Measurements from ENCODE around the gene VSTM2L. TPM values are rescaled to one million over a fixed set of nuclear protein-coding genes. Genes with fewer than 3 reads are reported as not detected.
A peak's percentile ranks its signal among the peaks of the same experiment; 100 is the strongest.

Gene VSTM2L
- polyA plus RNA-seq, 4 donors = 1.6 to 23.0 (median 2.2) TPM

GRCh38 chr20:37877832-37878772 lies 24.8 kb upstream of the VSTM2L start:
- no peak for DNase-seq (ENCODE audit: low read depth in 4 of 4, low spot score in 3 of 4)

- no peak for DNase-seq (ENCODE audit: low read depth in 4 of 4, low spot score in 3 of 4)
Measured at GRCh38 chr20:37878835-37879599, 23.9 kb upstream of the VSTM2L start.

DNA sequence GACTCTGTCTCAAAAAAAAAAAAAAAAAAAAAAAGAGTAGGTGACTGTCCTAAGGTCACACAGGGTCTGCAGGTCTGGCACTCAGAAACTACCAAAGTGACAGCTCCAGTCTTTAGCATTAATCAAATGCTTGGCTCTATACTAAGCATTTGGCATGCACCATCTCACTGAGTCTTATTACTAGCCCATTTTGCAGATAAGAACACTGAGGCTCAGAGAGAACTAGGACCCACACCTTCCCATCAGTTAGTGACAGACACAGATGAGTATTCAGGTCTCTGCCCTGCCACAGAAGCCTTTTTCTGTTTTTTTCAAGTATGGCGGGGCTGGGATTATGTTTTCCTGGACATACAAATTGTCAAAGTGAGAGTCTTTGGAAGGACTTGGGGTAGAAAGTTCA lies 23.1 kb upstream of the VSTM2L start:
- no peak for DNase-seq (ENCODE audit: low read depth in 4 of 4, low spot score in 3 of 4)

DNA sequence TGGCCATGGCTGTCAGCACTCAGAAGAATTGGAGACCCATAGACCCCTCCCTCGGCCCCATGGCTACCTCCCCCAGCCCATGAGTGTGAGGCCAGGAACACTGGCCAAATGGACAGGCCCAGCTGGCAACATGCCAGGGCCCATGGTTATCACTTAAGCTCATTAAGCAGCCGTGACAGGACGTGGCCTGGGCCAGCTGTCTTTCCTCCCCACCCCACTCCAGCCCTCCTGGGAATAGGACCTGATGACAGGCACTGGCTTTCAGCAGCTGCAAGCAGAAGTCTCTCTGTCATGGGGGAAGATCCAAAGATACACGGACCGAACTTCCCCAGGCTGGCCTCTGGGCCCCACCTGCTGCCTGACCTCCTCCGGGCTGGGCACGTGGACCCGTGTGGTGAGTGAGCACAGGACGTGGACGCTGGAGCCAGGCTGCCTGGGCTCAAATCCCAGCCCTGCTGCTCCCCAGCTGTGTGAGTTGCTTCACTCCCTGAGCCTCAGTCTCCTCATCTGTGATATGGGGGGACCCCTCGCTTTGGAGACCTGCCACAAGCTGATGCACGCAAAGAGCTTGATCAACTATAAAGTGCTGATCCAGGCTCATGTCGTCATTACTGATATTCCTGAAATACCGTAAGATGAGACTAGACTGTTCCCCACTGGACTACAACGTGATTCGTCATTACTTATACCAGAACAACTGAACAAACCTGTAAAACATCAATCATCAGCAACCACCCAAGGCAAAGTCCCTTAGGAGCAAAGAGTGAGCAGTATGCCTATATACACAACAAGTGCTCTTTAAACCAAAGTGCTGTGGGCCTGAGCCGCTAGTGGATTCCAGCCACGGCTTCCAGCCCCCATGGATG lies 22.0 kb upstream of the VSTM2L start:
- DNase-seq (ENCODE audit: low read depth in 4 of 4, low spot score in 3 of 4) = peak in 1 of 4 donors; percentile 36

DNA sequence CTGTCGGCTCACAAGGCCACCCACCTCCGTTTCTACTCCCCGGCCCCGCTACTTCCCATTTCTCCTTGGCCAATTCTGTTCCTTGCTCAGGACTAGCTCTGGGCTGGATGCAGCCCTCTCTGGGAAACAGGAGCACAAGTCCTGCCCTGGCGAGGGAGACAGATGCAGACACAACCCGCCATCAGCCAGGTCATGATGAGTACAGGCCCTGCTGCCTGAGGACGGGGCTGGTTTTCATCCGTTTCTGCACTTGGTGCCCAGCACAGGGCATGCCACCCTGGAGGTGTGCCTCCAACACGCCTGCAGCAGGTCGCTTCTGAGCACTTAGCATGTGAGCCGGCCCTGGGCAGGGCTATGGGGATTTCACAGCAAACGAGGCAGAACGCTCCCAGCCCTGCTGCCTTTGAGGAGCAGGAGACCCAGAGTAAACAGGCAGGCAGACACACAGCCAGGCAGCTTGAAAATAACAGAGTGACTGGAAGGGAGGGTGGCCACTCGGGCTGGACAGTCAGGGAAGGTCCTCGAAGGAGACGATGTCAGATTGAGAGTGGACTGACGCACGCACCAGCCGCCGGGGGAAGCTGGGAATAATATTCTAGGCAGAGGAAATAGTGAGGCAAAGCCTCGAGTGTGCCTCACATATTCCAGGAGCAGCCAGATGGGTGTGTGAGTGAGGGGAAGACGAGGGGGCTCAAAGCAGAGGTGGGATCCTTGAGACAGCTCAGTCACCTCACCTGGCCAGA lies 21.2 kb upstream of the VSTM2L start:
- no peak for DNase-seq (ENCODE audit: low read depth in 4 of 4, low spot score in 3 of 4)

- no peak for DNase-seq (ENCODE audit: low read depth in 4 of 4, low spot score in 3 of 4)
Measured at GRCh38 chr20:37882961-37883712, 19.8 kb upstream of the VSTM2L start.

- no peak for DNase-seq (ENCODE audit: low read depth in 4 of 4, low spot score in 3 of 4)
Measured at GRCh38 chr20:37885042-37885441, 17.9 kb upstream of the VSTM2L start.

DNA sequence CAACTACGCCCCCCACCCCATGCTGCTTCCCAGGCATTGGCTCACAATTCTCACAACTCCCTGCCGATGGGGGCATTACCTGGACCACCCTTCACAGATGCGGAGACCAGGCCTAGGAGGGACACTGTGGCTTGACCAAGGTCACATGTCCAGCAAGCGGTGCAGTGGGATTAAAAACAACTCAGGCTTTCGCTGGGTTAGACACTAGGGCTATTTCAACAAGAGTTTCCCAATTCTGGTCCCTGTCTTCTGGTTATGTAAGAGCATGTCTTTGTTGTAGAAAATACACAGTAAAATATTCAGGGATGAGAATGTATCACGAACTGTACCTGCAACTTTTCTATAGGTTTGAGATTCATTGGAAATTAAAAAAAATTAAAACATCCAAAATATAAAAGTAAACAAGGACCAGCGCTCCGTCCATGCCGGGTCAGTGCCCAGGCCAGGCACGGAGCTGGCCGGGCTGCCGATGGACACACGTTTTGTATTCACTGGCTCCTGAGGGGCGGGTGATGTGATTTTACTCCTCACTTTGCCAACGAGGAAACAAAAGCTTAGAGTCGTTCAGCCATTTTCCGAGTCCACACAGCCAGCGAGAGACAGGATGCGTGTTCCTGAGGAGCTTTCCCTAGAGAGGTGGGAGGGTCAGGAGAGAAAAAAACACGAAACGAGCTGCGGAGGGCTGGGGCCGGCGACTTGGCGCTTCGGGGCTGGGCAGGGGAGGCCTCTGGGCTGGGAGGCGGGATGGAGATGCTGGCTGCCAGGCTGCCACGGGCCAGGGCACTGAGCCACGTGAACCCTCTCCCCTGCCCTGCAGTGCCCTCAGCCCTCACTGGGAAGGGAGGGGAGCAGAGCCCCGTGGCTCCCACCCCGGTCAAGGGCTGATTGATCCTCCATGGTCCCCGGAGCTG lies 17.1 kb upstream of the VSTM2L start:
- no peak for DNase-seq (ENCODE audit: low read depth in 4 of 4, low spot score in 3 of 4)

GRCh38 chr20:37886851-37887297 lies 16.1 kb upstream of the VSTM2L start:
- no peak for DNase-seq (ENCODE audit: low read depth in 4 of 4, low spot score in 3 of 4)

DNA sequence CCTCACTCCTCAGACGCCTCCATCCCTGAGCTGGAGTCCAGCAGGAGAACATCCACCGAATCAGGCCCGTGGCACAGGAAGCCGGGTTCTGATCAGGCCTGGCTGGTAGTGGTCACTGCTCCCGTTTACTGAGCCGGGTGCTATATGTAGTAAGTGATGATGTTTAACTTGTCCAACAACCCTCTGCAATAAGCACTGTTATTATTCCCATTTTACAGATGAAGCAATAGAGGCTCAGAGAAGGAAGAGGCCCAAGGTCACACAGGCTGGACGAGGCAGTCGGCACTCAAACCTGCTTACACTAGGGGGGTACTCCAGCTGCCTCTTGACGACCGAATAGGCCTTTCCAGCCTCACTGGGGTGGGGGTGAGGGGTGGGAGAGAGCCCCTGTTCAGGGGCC lies 14.3 kb upstream of the VSTM2L start:
- DNase-seq (ENCODE audit: low read depth in 4 of 4, low spot score in 3 of 4) = no peak

GRCh38 chr20:37890108-37890507 lies 12.8 kb upstream of the VSTM2L start:
- DNase-seq (ENCODE audit: low read depth in 4 of 4, low spot score in 3 of 4) = no peak

DNA sequence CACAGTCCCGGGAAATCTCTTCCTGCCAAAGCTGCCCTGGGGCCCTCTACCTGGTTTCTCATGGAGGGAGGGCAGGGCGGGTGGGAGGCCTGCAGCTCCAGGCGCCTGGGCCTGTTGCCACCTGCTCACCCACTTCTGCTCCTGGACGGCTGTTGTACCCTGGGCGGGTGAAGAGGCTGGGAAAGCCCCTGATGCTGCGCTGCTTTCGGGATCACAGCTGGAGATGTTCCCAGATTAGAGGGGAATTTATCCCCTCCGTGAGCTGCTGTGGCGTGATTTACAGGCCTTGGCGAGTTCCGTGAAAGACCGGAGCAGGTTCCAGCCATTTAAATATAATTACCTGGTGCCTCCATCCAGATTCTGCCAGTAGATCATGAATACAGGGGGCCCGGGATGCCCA lies 12.3 kb upstream of the VSTM2L start:
- no peak for DNase-seq (ENCODE audit: low read depth in 4 of 4, low spot score in 3 of 4)

DNA sequence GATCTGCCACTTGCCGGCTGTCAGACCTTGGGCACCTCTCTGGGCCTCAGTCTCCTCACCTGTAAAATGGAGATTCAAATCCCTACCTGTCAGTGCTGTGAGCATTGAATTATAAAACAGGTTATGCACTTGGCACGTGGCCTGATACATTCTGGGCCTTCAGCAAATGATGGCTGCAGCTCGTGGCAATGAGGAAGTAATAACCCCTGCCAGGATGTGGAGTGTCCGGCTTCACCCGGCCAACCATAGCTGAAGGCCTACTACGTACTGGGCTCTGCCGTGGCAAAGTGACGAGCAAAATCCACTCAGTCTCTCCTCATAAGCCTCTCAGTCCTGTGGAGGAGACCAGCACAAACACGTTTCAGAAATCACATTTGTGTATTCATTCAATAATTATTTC lies 10.9 kb upstream of the VSTM2L start:
- DNase-seq (ENCODE audit: low read depth in 4 of 4, low spot score in 3 of 4) = no peak

- DNase-seq (ENCODE audit: low read depth in 4 of 4, low spot score in 3 of 4) = no peak
Measured at GRCh38 chr20:37893566-37894241, 9.2 kb upstream of the VSTM2L start.

DNA sequence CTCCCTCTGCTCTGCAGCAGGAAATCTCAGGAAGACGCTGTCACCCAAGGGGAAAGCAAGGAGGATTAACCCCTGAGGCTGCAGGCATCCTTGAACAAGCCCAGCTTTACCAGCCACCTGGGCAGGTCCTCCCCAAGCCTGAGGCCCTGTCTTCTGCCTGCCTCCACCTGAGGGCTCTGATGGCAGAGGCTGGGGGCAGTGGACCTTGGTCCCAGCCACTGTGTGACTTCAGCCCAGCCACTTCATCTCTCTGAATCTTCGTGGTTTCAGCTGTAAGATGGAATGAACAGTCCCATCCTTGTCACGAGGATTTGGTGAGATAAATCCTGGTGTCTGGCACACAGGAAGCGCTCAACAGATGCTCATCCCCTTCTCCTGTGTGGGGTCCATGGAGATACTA lies 8.5 kb upstream of the VSTM2L start:
- no peak for DNase-seq (ENCODE audit: low read depth in 4 of 4, low spot score in 3 of 4)

- DNase-seq (ENCODE audit: low read depth in 4 of 4, low spot score in 3 of 4) = no peak
Measured at GRCh38 chr20:37895166-37895565, 7.8 kb upstream of the VSTM2L start.

- DNase-seq (ENCODE audit: low read depth in 4 of 4, low spot score in 3 of 4) = no peak
Measured at GRCh38 chr20:37896932-37897548, 5.9 kb upstream of the VSTM2L start.

All from left renal pelvis (tissue), 4 donors.